ENCODE data around the gene PLCXD1.
"Not testable (repeated sequence)": the region's sequence is repeated elsewhere in the genome, so short reads cannot be mapped to it uniquely, and the experiment has no call there.

PLCXD1 gene

DNA sequence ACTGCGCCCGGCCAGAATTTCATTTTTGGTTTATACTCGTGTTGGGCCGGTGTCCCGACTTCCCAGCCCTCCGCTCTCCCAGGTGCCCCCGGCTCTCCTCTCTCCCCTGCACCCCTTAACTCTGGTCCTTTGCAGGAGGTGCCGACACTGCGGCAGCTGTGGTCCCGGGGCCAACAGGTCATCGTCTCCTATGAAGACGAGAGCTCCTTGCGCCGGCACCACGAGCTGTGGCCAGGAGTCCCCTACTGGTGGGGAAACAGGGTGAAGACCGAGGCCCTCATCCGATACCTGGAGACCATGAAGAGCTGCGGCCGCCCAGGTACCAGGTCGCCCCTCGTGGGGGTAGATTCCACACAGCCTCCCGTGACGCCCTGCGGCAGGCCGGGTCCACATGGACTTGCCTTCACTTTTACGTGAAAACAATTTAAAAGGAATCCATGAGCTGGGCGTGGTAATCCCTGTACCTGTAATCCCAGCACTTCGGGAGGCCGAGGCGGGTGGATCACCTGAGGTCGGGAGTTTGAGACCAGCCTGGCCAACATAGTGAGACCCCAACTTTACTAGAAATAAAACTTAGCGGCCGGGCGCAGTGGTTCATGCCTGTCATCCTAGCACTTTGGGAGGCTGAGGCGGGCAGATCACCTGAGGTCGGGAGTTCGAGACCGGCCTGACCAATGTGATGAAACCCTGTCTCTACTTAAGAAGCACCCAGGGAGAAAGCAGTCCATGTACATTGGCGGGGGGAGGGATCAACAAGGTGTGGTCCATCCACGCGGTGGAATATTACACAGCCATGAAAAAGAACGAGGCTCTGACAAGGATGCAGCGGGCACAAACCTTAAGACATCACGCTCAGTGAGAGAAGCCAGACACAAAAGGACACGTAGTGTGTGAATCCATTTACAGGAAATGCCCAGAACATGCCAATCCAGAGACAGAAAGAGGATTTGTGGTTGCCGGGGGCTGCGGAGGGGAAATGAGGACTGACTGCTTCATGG lies 12.0 kb downstream of the PLCXD1 start:
- TF ChIP-seq, protein P1, sequence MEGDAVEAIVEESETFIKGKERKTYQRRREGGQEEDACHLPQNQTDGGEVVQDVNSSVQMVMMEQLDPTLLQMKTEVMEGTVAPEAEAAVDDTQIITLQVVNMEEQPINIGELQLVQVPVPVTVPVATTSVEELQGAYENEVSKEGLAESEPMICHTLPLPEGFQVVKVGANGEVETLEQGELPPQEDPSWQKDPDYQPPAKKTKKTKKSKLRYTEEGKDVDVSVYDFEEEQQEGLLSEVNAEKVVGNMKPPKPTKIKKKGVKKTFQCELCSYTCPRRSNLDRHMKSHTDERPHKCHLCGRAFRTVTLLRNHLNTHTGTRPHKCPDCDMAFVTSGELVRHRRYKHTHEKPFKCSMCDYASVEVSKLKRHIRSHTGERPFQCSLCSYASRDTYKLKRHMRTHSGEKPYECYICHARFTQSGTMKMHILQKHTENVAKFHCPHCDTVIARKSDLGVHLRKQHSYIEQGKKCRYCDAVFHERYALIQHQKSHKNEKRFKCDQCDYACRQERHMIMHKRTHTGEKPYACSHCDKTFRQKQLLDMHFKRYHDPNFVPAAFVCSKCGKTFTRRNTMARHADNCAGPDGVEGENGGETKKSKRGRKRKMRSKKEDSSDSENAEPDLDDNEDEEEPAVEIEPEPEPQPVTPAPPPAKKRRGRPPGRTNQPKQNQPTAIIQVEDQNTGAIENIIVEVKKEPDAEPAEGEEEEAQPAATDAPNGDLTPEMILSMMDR (IDR thresholded peaks at IDR 0.05; ENCODE audit: insufficient read depth, low read depth, low read length, missing control alignments) = no peak
- DNase-seq (ENCODE audit: low read depth) = no peak
- H3K4me3 ChIP-seq (ENCODE audit: low read length) = no peak overlapping the region

DNA sequence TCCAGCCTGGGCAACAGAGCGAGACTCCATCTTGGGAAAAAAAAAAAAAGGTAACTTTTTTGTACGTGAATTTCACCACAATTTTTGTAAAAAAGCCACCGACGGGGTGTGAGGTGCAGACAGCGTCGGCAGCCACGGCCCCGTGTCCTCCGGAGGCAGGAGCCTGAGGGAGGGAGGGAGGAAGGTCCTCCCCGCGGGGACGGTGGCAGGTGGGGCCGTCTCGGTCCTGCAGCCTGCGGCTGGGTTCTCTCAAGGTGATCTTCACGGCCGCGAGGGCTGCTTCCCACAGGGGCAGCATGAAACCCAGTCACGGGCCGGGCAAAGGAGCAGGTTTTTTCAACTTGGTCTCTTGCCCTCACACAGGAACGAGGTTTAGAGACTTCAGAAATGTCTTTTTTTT lies 14.0 kb downstream of the PLCXD1 start:
- DNase-seq (ENCODE audit: low read depth) = no peak
- H3K4me3 ChIP-seq (ENCODE audit: low read length) = no peak overlapping the region
- TF ChIP-seq, protein P1 (IDR thresholded peaks at IDR 0.05; ENCODE audit: insufficient read depth, low read depth, low read length, missing control alignments) = no peak

DNA sequence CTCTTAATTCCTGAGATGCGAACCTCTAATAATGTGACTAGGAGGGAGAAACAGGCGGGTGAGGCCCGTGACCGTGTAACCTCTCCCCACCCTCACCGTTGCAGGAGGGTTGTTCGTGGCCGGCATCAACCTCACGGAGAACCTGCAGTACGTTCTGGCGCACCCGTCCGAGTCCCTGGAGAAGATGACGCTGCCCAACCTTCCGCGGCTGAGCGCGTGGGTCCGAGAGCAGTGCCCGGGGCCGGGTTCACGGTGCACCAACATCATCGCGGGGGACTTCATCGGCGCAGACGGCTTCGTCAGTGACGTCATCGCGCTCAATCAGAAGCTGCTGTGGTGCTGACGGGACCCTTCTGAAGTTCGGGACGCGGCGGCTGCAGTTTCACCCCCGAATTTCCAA lies 17.8 kb downstream of the PLCXD1 start:
- no peak overlapping the region for H3K4me3 ChIP-seq (ENCODE audit: low read length)
- TF ChIP-seq, protein P1 (IDR thresholded peaks at IDR 0.05; ENCODE audit: insufficient read depth, low read depth, low read length, missing control alignments) = no peak
- no peak for DNase-seq (ENCODE audit: low read depth)

DNA sequence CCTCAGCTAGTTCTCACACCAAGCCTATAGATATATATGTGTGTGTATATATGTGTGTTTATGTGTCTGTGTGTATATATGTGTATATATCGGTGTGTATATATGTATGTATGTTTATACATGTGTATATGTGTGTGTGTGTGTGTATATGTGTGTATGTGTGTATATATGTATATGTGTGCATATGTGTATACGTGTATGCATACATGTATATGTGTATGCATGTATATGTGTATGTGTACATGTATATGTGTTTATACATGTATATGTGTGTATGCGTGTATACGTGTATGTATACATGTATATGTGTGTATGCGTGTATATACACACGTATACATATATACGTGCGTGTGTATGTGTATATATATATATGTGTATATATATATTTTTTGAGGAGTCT lies 19.2 kb downstream of the PLCXD1 start:
- no peak overlapping the region for H3K4me3 ChIP-seq (ENCODE audit: low read length)
- DNase-seq (ENCODE audit: low read depth) = no peak
- TF ChIP-seq, protein P1 (IDR thresholded peaks at IDR 0.05; ENCODE audit: insufficient read depth, low read depth, low read length, missing control alignments) = no peak

DNA sequence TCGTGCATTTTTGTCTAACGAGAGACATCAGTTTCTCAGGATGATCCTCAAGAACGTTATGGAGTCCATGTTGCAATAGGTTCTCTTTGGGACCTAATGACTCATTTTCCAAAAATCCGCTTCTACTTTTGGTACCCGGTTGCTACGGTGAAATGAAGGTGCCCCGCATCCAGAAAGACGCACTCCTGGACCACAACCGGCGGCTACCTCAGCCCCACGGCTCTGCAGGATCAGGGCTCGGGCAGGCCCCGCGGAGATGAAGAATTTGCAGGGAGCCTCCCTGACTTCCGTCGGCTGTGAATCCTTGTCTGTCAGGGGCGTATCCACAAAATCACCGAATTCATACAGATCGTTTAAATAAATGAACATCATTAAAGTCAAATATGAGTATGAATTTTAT lies 21.8 kb downstream of the PLCXD1 start:
- no peak for DNase-seq (ENCODE audit: low read depth)

DNA sequence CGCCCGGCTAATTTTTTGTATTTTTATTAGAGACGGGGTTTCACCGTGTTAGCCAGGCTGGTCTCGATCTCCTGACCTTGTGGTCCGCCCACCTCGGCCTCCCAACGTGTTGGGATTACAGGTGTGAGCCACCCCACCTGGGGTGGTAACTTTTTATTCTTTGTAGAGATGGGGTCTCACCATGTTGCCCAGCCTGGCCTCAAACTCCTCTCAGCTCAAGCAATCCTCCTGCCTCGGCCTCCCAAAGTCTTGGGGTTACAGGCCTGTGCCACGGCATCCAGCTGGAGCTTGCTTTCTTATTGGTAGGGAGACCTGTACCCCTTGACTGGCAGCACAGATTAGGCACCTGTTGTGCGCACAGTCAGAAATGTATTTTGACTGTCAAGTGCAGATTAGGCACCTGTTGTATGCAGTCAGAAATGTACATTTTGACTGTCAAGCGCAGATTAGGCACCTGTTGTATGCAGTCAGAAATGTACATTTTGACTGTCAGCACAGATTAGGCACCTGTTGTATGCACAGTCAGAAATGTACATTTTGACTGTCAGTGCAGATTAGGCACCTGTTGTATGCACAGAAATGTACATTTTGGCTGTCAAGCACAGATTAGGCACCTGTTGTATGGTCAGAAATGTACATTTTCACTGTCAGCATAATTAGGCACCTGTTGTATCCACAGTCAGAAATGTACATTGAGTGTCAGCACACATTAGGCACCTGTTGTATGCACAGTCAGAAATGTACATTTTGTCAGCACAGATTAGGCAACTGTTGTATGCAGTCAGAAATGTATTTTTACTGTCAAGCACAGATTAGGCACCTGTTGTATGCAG lies 24.8 kb downstream of the PLCXD1 start:
- DNase-seq (ENCODE audit: low read depth); H3K4me3 ChIP-seq (ENCODE audit: low read length): not testable (repeated sequence)

More for the DNA sequence above, 21.8 kb downstream of the PLCXD1 start:
- no peak overlapping the region for H3K4me3 ChIP-seq (ENCODE audit: low read length)
- TF ChIP-seq, protein P1 (IDR thresholded peaks at IDR 0.05; ENCODE audit: insufficient read depth, low read depth, low read length, missing control alignments) = no peak

DNA sequence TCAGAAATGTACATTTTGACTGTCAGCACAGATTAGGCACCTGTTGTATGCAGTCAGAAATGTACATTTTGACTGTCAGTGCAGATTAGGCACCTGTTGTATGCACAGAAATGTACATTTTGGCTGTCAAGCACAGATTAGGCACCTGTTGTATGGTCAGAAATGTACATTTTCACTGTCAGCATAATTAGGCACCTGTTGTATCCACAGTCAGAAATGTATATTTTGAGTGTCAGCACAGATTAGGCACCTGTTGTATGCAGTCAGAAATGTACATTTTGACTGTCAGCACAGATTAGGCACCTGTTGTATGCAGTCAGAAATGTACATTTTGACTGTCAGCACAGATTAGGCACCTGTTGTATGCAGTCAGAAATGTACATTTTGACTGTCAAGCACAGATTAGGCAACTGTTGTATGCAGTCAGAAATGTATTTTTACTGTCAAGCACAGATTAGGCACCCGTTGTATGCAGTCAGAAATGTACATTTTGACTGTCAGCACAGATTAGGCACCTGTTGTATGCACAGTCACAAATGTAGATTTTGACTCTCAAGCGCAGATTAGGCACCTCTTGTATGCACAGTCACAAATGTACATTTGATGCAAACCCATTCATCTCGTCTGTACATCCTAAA lies 25.6 kb downstream of the PLCXD1 start:
- H3K4me3 ChIP-seq (ENCODE audit: low read length); DNase-seq (ENCODE audit: low read depth): not testable (repeated sequence)

Measured in epithelial cell of esophagus (primary cell).